HG02884 (cell line): ENCODE data around the gene SLC29A1.

Experiments used
- ATAC-seq: cut with Tn5 transposase; IDR thresholded peaks from one replicate; pipeline ENCODE4 v1.9.1; 2021; ENCODE audit warnings: mild to moderate bottlenecking, moderate library complexity; ENCODE audit not compliant: unreplicated experiment

SLC29A1 gene

GRCh38 chr6:44234101-44235025, 11.0 kb downstream of the SLC29A1 start:
- no peak for ATAC-seq

GRCh38 chr6:44235269-44235668, 11.9 kb downstream of the SLC29A1 start:
- ATAC-seq = no peak

- no peak for ATAC-seq
These were observed 12.6 kb downstream of the SLC29A1 start for GRCh38 chr6:44235891-44236516.

- ATAC-seq = peak; percentile 47
These were observed 13.8 kb downstream of the SLC29A1 start for GRCh38 chr6:44237021-44237812.

GRCh38 chr6:44237813-44238433, 14.5 kb downstream of the SLC29A1 start:
- peak; percentile 71 for ATAC-seq

GRCh38 chr6:44238687-44239350, 15.4 kb downstream of the SLC29A1 start:
- no peak for ATAC-seq

- no peak for ATAC-seq
These were observed 19.9 kb downstream of the SLC29A1 start for GRCh38 chr6:44243345-44243744.

GRCh38 chr6:44245391-44245911, 22.1 kb downstream of the SLC29A1 start:
- no peak for ATAC-seq

GRCh38 chr6:44245912-44246662, 22.7 kb downstream of the SLC29A1 start:
- peak; percentile 44 for ATAC-seq

GRCh38 chr6:44246663-44247337, 23.4 kb downstream of the SLC29A1 start, which contains the start of gene HSP90AB1:
HSP90AB1 (plus strand) TSS chr6:44247101; CDS start chr6:44248630, 1,529 bp downstream.
- ATAC-seq = peak; percentile 65

GRCh38 chr6:44247338-44248302, 24.2 kb downstream of the SLC29A1 start:
- ATAC-seq = no peak

- ATAC-seq = no peak
These were observed 25.2 kb downstream of the SLC29A1 start for GRCh38 chr6:44248579-44248978.

GRCh38 chr6:44249082-44249748, 25.8 kb downstream of the SLC29A1 start:
- no peak for ATAC-seq

GRCh38 chr6:44250067-44250717, 26.8 kb downstream of the SLC29A1 start:
- ATAC-seq = no peak

- no peak for ATAC-seq
These were observed 27.3 kb downstream of the SLC29A1 start for GRCh38 chr6:44250718-44251123.
